Activated T-cell treated with anti-CD3 and anti-CD28 coated beads, Interleukin-2, amount 50 U/mL, for 24 hours (primary cell): ENCODE data around the gene DNAH17.
"Not testable (repeated sequence)": the region's sequence is repeated elsewhere in the genome, so short reads cannot be mapped to it uniquely, and the experiment has no call there.

Experiments used
- DNase-seq: peaks from one replicate; pipeline ENCODE4 v3.0.0-alpha.2; 2020
- H3K27ac Mint-ChIP-seq: 2 replicates; pipeline ENCODE4 v1.8.0; 2020; ENCODE audit warnings: mild to moderate bottlenecking, mixed read lengths
- H3K27me3 Mint-ChIP-seq: 2 replicates; pipeline ENCODE4 v1.8.0; 2020; ENCODE audit warnings: mixed read lengths
- H3K36me3 Mint-ChIP-seq: 2 replicates; pipeline ENCODE4 v1.8.0; 2020; ENCODE audit warnings: low read depth, mixed read lengths
- H3K4me1 Mint-ChIP-seq: 2 replicates; pipeline ENCODE4 v1.8.0; 2020; ENCODE audit warnings: low read depth, mixed read lengths
- H3K4me3 Mint-ChIP-seq: 2 replicates; pipeline ENCODE4 v1.8.0; 2020; ENCODE audit warnings: mild to moderate bottlenecking, moderate library complexity, mixed read lengths
- H3K9me3 Mint-ChIP-seq: 2 replicates; pipeline ENCODE4 v1.8.0; 2020; ENCODE audit warnings: mixed read lengths

The DNAH17 gene

GRCh38 chr17:78471635-78472034 lies 105.6 kb downstream of the DNAH17 start:
- H3K4me1 Mint-ChIP-seq = peaks cover 12% of the 10 kb centered on the region
- H3K27me3 Mint-ChIP-seq = peaks cover 4% of the 10 kb centered on the region
- no peak for DNase-seq
- peaks cover 3% of the 10 kb centered on the region for H3K9me3 Mint-ChIP-seq
- H3K4me3 Mint-ChIP-seq = no peak overlapping the region
- no peak overlapping the region for H3K27ac Mint-ChIP-seq
- no peaks in the 10 kb centered on the region for H3K36me3 Mint-ChIP-seq

GRCh38 chr17:78469443-78469842 lies 107.8 kb downstream of the DNAH17 start:
- H3K4me1 Mint-ChIP-seq = peaks cover 4% of the 10 kb centered on the region
- H3K9me3 Mint-ChIP-seq = peaks cover 3% of the 10 kb centered on the region
- H3K27ac Mint-ChIP-seq = no peak overlapping the region
- H3K36me3 Mint-ChIP-seq = no peaks in the 10 kb centered on the region
- no peak for DNase-seq
- H3K27me3 Mint-ChIP-seq = peaks cover 4% of the 10 kb centered on the region
- no peak overlapping the region for H3K4me3 Mint-ChIP-seq

GRCh38 chr17:78468366-78468765 lies 108.8 kb downstream of the DNAH17 start:
- H3K27me3 Mint-ChIP-seq = peaks cover 4% of the 10 kb centered on the region
- peaks cover 3% of the 10 kb centered on the region for H3K9me3 Mint-ChIP-seq
- no peak overlapping the region for H3K4me3 Mint-ChIP-seq
- H3K27ac Mint-ChIP-seq = no peak overlapping the region
- no peaks in the 10 kb centered on the region for H3K4me1 Mint-ChIP-seq
- no peaks in the 10 kb centered on the region for H3K36me3 Mint-ChIP-seq
- no peak for DNase-seq

DNA sequence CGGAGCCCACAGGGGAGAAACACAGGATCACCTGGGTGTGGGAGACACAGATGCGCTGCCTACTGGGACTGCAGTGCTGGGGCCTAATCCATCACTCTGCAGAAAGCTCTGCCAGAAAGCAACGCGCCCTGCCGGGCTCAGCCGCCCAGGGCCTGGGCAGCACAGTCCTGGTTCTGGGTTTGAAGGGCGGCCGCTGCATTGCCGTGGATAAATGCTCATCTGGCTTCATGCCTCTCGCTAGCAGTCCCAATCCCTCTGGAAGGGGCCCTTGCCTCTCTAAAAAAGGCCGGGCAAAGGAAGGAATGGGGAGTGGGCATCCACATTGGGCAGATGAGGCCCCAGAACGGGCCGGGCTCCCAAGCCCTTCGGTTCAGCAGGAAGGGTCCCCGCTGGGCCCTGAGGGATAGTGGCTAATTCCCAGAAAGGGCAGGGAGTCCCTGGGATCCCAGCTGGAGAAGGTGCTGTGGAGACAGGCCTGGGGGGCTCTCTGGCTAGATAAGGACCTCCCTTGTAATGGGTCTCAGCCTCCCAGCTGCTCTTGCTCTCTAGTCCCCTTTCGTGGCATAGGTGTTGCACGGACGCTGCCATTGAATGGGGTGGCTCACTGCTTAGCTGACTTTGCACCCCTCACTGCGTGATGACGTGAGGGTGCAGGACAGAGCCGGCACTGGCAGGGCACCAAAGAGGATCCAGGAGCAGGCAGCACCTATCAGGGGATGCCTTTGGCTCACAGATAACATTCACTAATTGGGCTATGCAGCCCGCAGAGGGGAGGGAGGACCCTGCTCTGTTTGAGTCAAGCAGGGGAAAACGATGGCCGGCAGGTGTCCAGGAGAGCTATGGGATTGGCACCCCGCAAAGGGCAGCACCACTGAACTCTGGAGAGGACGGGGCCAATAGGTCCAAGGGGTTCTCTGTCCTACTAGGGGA lies 110.1 kb downstream of the DNAH17 start:
- no peak for DNase-seq
- Mint-ChIP-seq H3K4me1 (no peaks in the 10 kb centered on the region), H3K4me3 (no peak overlapping the region), H3K27ac (no peak overlapping the region), H3K27me3 (no peaks in the 10 kb centered on the region), H3K36me3 (no peaks in the 10 kb centered on the region), H3K9me3 (peaks cover 3% of the 10 kb centered on the region)

GRCh38 chr17:78466109-78466785 lies 110.9 kb downstream of the DNAH17 start:
- H3K36me3 Mint-ChIP-seq, DNase-seq, H3K9me3 Mint-ChIP-seq, H3K4me3 Mint-ChIP-seq, H3K4me1 Mint-ChIP-seq, H3K27ac Mint-ChIP-seq, H3K27me3 Mint-ChIP-seq: not testable (repeated sequence)

DNA sequence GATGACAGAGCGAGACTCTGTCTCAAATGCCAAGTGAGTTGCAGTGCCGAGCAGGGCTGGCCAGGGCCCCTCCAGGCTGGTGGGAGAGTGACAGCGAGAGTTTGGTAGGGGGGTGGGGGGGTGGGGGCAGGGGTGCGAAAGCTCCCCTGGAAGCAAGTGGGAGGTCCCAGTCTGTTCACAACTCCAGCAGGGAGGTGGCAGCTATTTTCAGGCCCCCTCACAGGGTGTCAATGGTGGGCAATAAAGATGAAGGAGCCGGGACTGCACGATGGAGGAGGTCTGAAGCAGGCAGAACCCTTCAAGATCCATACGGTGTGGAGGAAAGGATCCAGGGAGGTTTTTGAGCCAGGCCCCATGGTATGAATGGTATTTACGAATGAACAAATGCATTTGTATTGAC lies 115.0 kb downstream of the DNAH17 start:
- DNase-seq = no peak
- Mint-ChIP-seq H3K27ac (no peak overlapping the region), H3K4me1 (no peaks in the 10 kb centered on the region), H3K4me3 (no peak overlapping the region), H3K27me3 (no peaks in the 10 kb centered on the region), H3K36me3 (no peaks in the 10 kb centered on the region), H3K9me3 (no peaks in the 10 kb centered on the region)

GRCh38 chr17:78461799-78462053 lies 115.5 kb downstream of the DNAH17 start:
- H3K9me3 Mint-ChIP-seq = no peaks in the 10 kb centered on the region
- DNase-seq = no peak
- no peaks in the 10 kb centered on the region for H3K36me3 Mint-ChIP-seq
- H3K4me1 Mint-ChIP-seq = no peaks in the 10 kb centered on the region
- no peak overlapping the region for H3K4me3 Mint-ChIP-seq
- H3K27ac Mint-ChIP-seq = no peak overlapping the region
- no peaks in the 10 kb centered on the region for H3K27me3 Mint-ChIP-seq

DNA sequence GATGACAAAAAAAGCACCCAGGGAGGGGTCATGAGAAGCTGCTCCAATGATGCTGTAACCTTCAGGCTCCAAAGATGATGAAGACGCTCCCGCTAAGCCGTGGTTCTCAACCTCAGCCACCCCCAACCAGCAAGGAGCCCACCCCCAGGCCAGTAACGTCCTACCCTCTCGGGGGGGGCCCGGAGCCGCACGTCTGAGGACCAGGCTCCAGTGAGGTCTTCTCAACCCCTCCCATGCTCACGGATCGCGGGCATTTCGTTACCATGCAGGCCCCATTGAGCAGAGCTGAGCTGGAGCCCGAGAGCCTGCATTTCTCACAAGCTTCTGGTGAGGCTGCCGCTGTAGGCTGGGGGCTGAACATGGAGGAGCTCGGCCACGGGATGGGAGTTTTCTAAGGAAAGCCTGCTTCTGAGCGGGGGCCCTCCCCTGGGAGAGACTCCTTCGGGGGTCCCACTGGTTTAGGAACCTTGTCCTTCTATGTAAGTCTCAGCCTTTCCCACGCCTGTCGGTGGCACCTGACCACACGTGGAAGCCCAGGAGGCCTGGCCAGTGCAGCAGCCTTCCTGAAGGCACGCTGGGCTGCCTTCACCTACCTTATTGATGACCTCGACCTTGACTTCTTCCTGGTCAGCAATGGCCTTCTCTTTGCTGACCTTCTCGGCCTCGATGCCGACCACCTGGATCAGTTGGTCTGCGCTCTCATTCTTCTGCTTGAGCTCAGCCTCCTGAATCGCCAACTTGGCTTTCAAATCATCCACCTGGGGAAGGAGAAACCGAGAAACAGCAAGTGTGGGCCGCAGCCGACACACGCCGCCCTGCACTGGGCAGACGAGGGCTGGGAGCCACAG lies 116.0 kb downstream of the DNAH17 start:
- Mint-ChIP-seq H3K4me3 (no peak overlapping the region), H3K36me3 (no peaks in the 10 kb centered on the region), H3K9me3 (no peaks in the 10 kb centered on the region), H3K27ac (no peak overlapping the region), H3K27me3 (no peaks in the 10 kb centered on the region), H3K4me1 (no peaks in the 10 kb centered on the region)
- no peak for DNase-seq

- H3K27me3 Mint-ChIP-seq = no peaks in the 10 kb centered on the region
- no peaks in the 10 kb centered on the region for H3K9me3 Mint-ChIP-seq
- no peaks in the 10 kb centered on the region for H3K4me1 Mint-ChIP-seq
- no peak overlapping the region for H3K4me3 Mint-ChIP-seq
- no peak for DNase-seq
- H3K27ac Mint-ChIP-seq = no peak overlapping the region
- H3K36me3 Mint-ChIP-seq = no peaks in the 10 kb centered on the region
Measured at GRCh38 chr17:78460176-78460675, 117.0 kb downstream of the DNAH17 start.

DNA sequence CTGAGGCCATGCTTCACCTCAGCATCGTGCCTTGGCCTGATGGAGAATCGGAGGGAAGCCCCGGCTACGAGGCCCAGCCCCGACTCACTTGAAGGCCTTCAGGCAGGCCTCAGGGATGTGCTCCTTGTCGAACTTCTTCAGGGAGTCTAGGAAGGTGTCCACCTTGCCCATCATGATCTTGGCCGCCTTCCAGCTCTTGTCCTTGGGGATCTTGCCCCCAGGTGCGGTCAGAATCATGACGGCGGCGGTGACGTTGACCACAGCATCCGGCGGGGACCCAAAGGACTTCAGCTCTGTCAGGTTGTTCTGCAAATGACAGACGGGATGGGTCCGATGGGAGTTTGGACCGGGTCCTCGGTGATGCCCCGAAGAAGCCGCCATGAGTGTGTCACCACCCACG lies 117.5 kb downstream of the DNAH17 start:
- no peaks in the 10 kb centered on the region for H3K9me3 Mint-ChIP-seq
- no peak overlapping the region for H3K4me3 Mint-ChIP-seq
- no peaks in the 10 kb centered on the region for H3K4me1 Mint-ChIP-seq
- no peaks in the 10 kb centered on the region for H3K36me3 Mint-ChIP-seq
- no peaks in the 10 kb centered on the region for H3K27me3 Mint-ChIP-seq
- H3K27ac Mint-ChIP-seq = no peak overlapping the region
- DNase-seq = no peak

DNA sequence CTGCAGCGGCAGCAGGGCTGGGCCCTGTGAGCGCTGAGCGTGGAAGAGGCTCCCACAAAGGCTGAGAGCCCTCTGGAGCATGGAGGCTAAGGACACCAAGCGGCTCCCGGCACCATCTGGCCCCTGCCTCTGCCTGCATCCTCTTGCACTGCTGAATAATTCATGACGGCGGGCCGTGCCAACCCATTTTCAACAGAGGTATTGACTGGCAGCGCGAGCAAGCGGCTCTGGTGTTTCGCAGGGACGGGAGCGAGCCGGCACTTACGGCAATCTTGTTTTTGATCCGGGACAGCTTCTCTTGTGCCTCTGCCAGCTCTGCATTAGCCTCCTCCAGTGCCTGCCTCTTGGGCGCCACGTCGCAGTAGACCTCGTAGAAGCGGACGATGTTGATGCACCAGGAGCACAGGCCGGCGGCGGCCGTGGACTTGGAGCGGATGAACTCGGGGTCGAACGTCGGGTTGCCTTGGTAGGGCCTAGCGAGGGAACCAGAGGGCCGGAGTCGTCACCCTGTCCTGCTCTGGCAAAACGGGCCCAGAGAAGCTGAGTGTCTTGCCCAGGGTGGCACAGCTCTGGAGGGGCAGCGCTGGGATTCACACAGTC lies 118.4 kb downstream of the DNAH17 start:
- no peaks in the 10 kb centered on the region for H3K9me3 Mint-ChIP-seq
- no peaks in the 10 kb centered on the region for H3K4me1 Mint-ChIP-seq
- H3K27me3 Mint-ChIP-seq = no peaks in the 10 kb centered on the region
- no peak overlapping the region for H3K27ac Mint-ChIP-seq
- no peak overlapping the region for H3K4me3 Mint-ChIP-seq
- H3K36me3 Mint-ChIP-seq = no peaks in the 10 kb centered on the region
- no peak for DNase-seq

GRCh38 chr17:78458091-78458490 lies 119.1 kb downstream of the DNAH17 start:
- Mint-ChIP-seq H3K27me3 (no peaks in the 10 kb centered on the region), H3K36me3 (no peaks in the 10 kb centered on the region), H3K4me1 (no peaks in the 10 kb centered on the region), H3K27ac (no peak overlapping the region), H3K4me3 (no peak overlapping the region), H3K9me3 (no peaks in the 10 kb centered on the region)
- no peak for DNase-seq

DNA sequence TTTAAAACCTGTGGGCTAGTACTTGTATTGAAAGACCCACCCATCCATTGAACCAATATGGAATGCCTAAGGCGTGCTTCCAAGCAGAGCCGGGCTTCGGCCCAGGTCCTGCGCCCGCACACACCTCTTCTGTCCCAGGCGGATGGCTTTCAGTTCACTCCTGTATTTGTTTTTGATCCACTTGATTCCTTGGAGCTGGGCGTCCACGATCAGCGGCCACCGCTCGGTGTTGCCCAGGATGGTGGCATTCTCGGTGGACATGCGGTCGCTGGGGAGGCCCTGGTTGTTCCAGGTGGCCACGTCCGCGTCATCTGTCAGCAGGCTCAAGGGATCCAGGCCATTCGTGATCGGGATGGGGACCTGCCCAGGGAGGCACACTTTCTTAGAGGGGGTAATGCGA lies 122.8 kb downstream of the DNAH17 start:
- no peak overlapping the region for H3K27ac Mint-ChIP-seq
- no peaks in the 10 kb centered on the region for H3K4me1 Mint-ChIP-seq

DNA sequence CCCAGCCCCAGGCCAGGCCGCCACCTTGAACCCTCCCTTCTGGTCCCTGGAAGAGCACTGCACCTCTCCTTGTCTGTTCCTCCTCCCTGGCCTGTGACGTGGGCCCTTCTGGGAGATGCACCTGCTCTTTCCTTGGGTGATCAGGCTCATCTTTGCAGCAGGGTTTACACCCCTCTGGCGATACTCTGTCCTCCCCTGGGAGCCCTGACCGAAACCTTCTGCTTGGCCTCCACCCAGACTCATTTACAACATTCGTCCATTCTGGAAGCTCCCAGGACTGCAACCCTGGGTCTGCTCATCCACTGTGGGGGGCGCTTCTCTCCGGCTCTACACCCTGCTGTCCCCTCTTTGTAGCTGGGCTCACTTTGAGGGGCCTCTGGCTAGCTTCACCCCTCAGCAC lies 125.4 kb downstream of the DNAH17 start:
- no peak overlapping the region for H3K27ac Mint-ChIP-seq

More for the DNA sequence above, 122.8 kb downstream of the DNAH17 start:
- Mint-ChIP-seq H3K9me3 (no peaks in the 10 kb centered on the region), H3K27me3 (no peaks in the 10 kb centered on the region), H3K4me3 (no peak overlapping the region), H3K36me3 (no peaks in the 10 kb centered on the region)
- no peak for DNase-seq

More for the DNA sequence above, 125.4 kb downstream of the DNAH17 start:
- Mint-ChIP-seq H3K4me1 (no peaks in the 10 kb centered on the region), H3K4me3 (no peak overlapping the region), H3K36me3 (no peaks in the 10 kb centered on the region), H3K27me3 (no peaks in the 10 kb centered on the region), H3K9me3 (no peaks in the 10 kb centered on the region)
- no peak for DNase-seq
